Smooth muscle cell (in vitro differentiated cells): ENCODE data around the gene RPL10A. TPM values are rescaled to one million over a fixed set of nuclear protein-coding genes. Genes with fewer than 3 reads are reported as not detected.

Source experiments
- DNase-seq: peaks from one replicate; lab custom pipeline; 2025; ENCODE audit not compliant: unreplicated experiment; lab: John Stamatoyannopoulos, UW
- H2AFZ ChIP-seq: fragments of 200-600 bp; sonication (generic); 2 replicates; pipeline ENCODE4 v1.6.0; 2016; ENCODE audit warnings: antibody characterized with exemption, low read depth, mild to moderate bottlenecking
- H3F3A ChIP-seq: fragments of 200-600 bp; sonication (generic); 2 replicates; pipeline ENCODE4 v1.6.0; 2017; ENCODE audit warnings: antibody characterized with exemption, low read depth
- H3K27ac ChIP-seq: fragments of 200-600 bp; sonication (generic); 2 replicates; pipeline ENCODE4 v1.5.1; 2016; ENCODE audit warnings: low read depth, mild to moderate bottlenecking
- H3K27me3 ChIP-seq: fragments of 200-600 bp; sonication (generic); 2 replicates; pipeline ENCODE4 v1.6.1; 2016; ENCODE audit warnings: low read depth, mild to moderate bottlenecking
- H3K36me3 ChIP-seq: fragments of 200-600 bp; sonication (generic); 2 replicates; pipeline ENCODE4 v1.5.1; 2016; ENCODE audit warnings: low read depth
- H3K4me1 ChIP-seq: fragments of 200-600 bp; sonication (generic); 2 replicates; pipeline ENCODE4 v1.5.1; 2016; ENCODE audit warnings: low read depth
- H3K4me2 ChIP-seq: fragments of 200-600 bp; sonication (generic); 2 replicates; pipeline ENCODE4 v1.6.0; 2016; ENCODE audit warnings: mild to moderate bottlenecking
- H3K4me3 ChIP-seq: fragments of 200-600 bp; sonication (generic); 2 replicates; pipeline ENCODE4 v1.5.1; 2016; ENCODE audit warnings: mild to moderate bottlenecking
- H3K79me2 ChIP-seq: fragments of 200-600 bp; sonication (generic); 2 replicates; pipeline ENCODE4 v1.6.0; 2016; ENCODE audit warnings: low read depth, mild to moderate bottlenecking
- H3K9ac ChIP-seq: fragments of 200-600 bp; sonication (generic); 2 replicates; pipeline ENCODE4 v1.6.0; 2016; ENCODE audit warnings: low read depth
- H3K9me3 ChIP-seq: fragments of 200-600 bp; sonication (generic); replicated peaks from 2 replicates; pipeline ENCODE4 v1.5.1; 2016; ENCODE audit warnings: low read depth
- H4K20me1 ChIP-seq: fragments of 200-600 bp; sonication (generic); 2 replicates; pipeline ENCODE4 v1.6.0; 2016; ENCODE audit warnings: low read depth
- CTCF ChIP-seq: fragments of 200-600 bp; sonication (generic); IDR thresholded peaks from 2 replicates; pipeline ENCODE4 v1.5.1; 2017; ENCODE audit warnings: borderline replicate concordance, mild to moderate bottlenecking, antibody characterized with exemption; ENCODE audit not compliant: insufficient read depth, poor library complexity, severe bottlenecking
- WGBS: methylation state at CpG from one replicate; pipeline ENCODE4 v1.1.7; 2016; ENCODE audit warnings: low lambda C conversion rate; 5-methylcytosine and 5-hydroxymethylcytosine counted together
- polyA plus RNA-seq: library from polyadenylated mRNA; unstranded; fragments of >200 nt; fragmentation: Nextera tagmentation; extraction: Ambion mirVana; gene quantifications from 2 replicates; pipeline ENCODE4 v1.2.1, GENCODE V29; 2016
- total RNA-seq: library from RNA; depleted of rRNA; stranded (reverse); fragments of >200 nt; gene quantifications from 2 replicates; pipeline ENCODE4 v1.2.3, GENCODE V29; 2014

Gene RPL10A
- total and polyA plus RNA-seq, 2 experiments from 2014 or later = 307 to 1,090 TPM

GRCh38 chr6:35483893-35484645 lies 15.9 kb downstream of the RPL10A start:
- Histone ChIP-seq H3K4me1 (peaks cover 38% of the 10 kb centered on the region), H3K9ac (no peak overlapping the region), H4K20me1 (peaks cover 71% of the 10 kb centered on the region), H3K4me2 (no peak overlapping the region), H3K36me3 (no peaks in the 10 kb centered on the region), H3K4me3 (no peak overlapping the region), H3K79me2 (peaks cover 47% of the 10 kb centered on the region), H3K9me3 (no peaks in the 10 kb centered on the region), H3K27ac (no peak overlapping the region), H2AFZ (no peak overlapping the region), H3K27me3 (no peaks in the 10 kb centered on the region), H3F3A (peaks cover 5% of the 10 kb centered on the region)
- WGBS = 90% methylated on average over 13 of the region's 13 CpGs
- TF ChIP-seq CTCF = no peak
- DNase-seq = no peak

- Histone ChIP-seq H2AFZ (no peak overlapping the region), H3K4me1 (peaks cover 47% of the 10 kb centered on the region), H4K20me1 (peaks cover 78% of the 10 kb centered on the region), H3K27me3 (no peaks in the 10 kb centered on the region), H3K36me3 (no peaks in the 10 kb centered on the region), H3K9ac (peak overlapping the region; percentile 29), H3K79me2 (peaks cover 56% of the 10 kb centered on the region), H3F3A (peaks cover 6% of the 10 kb centered on the region), H3K27ac (peak overlapping the region; percentile 94), H3K4me2 (peak overlapping the region; percentile 80), H3K4me3 (no peak overlapping the region), H3K9me3 (no peaks in the 10 kb centered on the region)
- TF ChIP-seq CTCF = no peak
- no peak for DNase-seq
- 69% methylated on average over 7 of the region's 7 CpGs for WGBS
Measured at GRCh38 chr6:35484921-35485392, 16.8 kb downstream of the RPL10A start.

- Histone ChIP-seq H3K27me3 (no peaks in the 10 kb centered on the region), H3K27ac (peak overlapping the region; percentile 94), H4K20me1 (peaks cover 79% of the 10 kb centered on the region), H3K36me3 (no peaks in the 10 kb centered on the region), H3K4me3 (no peak overlapping the region), H3K79me2 (peaks cover 61% of the 10 kb centered on the region), H3K4me1 (peaks cover 52% of the 10 kb centered on the region), H3K9ac (peak overlapping the region; percentile 68), H3F3A (peaks cover 6% of the 10 kb centered on the region), H2AFZ (no peak overlapping the region), H3K4me2 (peak overlapping the region; percentile 80), H3K9me3 (no peaks in the 10 kb centered on the region)
- no peak for DNase-seq
- TF ChIP-seq CTCF = no peak
- 30% methylated on average over 11 of the region's 11 CpGs for WGBS
Measured at GRCh38 chr6:35485402-35485877, 17.2 kb downstream of the RPL10A start.
